Measurements from ENCODE around the gene RSPO1. TPM values are rescaled to one million over a fixed set of nuclear protein-coding genes. Genes with fewer than 3 reads are reported as not detected.

The RSPO1 gene
- total and polyA plus RNA-seq, 3 donors from 2014 or later: 0.16 to 5.0 (median 0.25) TPM

DNA sequence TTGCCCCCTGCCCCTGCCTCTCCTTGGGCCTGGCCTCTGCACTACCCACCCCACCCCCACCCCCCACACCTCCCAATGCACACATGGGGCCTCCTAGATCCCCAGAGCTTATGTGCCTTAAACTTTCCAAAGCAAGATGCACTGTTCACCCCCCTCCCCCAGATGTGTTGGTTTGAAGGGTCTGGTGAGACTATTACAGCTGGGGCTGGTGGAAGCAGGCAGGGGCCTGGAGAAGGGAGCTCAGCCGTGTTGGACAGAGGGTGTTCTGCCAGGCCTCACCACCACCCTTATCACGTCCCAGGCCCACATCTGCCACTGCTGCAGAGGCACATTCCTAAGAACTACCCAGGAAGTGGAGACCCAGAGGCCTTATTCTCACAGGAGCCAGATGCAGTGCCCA is 18.3 kb upstream of the RSPO1 start:
- H3K36me3 ChIP-seq (ENCODE audit: low read depth, missing control alignments): no peaks in the 10 kb centered on the region
- no peaks in the 10 kb centered on the region for H3K4me1 ChIP-seq
- H3K9me3 ChIP-seq: no peaks in the 10 kb centered on the region
- no peak for TF ChIP-seq POLR2A (IDR thresholded peaks at IDR 0.05)
- TF ChIP-seq, protein P1, sequence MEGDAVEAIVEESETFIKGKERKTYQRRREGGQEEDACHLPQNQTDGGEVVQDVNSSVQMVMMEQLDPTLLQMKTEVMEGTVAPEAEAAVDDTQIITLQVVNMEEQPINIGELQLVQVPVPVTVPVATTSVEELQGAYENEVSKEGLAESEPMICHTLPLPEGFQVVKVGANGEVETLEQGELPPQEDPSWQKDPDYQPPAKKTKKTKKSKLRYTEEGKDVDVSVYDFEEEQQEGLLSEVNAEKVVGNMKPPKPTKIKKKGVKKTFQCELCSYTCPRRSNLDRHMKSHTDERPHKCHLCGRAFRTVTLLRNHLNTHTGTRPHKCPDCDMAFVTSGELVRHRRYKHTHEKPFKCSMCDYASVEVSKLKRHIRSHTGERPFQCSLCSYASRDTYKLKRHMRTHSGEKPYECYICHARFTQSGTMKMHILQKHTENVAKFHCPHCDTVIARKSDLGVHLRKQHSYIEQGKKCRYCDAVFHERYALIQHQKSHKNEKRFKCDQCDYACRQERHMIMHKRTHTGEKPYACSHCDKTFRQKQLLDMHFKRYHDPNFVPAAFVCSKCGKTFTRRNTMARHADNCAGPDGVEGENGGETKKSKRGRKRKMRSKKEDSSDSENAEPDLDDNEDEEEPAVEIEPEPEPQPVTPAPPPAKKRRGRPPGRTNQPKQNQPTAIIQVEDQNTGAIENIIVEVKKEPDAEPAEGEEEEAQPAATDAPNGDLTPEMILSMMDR (IDR thresholded peaks at IDR 0.05): no peak
- DNase-seq: no peak
- no peak overlapping the region for H3K4me3 ChIP-seq
- H3K27me3 ChIP-seq: no peaks in the 10 kb centered on the region
- no peak overlapping the region for H3K27ac ChIP-seq
- intact Hi-C loops (cut with DNase I; ENCODE audit: low total_unique reads): no loop called here
- 68 to 79% methylated on average over 2 of the region's 2 CpGs for WGBS, 2 donors

DNA sequence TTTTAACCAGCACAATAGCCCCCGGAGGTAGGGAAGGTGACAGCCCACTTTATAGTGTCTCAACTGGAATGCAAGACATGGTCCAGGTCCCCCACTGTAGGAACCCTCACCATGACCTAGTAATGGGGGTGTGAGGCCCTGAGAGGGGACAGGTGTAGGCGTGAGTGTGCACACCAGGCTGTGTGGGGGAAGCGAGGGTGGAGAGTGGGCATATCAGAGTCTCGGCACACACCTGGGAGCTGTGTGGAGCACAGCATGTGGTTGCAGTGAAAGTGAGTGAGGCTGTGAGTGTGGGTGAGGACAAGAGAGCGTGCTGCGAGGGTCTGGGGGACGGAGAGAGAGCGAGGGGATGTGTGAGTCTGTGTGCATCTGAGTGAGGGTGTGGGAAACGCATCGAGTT is 17.1 kb upstream of the RSPO1 start:
- Histone ChIP-seq H3K4me1 (no peaks in the 10 kb centered on the region), H3K9me3 (no peaks in the 10 kb centered on the region), H3K36me3 (ENCODE audit: low read depth, missing control alignments) (no peaks in the 10 kb centered on the region), H3K27ac (no peak overlapping the region), H3K4me3 (no peak overlapping the region), H3K27me3 (no peaks in the 10 kb centered on the region)
- DNase-seq: no peak
- intact Hi-C loops (cut with DNase I; ENCODE audit: low total_unique reads): no loop called here
- TF ChIP-seq POLR2A (IDR thresholded peaks at IDR 0.05): no peak
- TF ChIP-seq, protein P1 (IDR thresholded peaks at IDR 0.05): no peak
- WGBS, 2 donors: 75 to 80% methylated on average over 10 of the region's 10 CpGs

- no peaks in the 10 kb centered on the region for H3K4me1 ChIP-seq
- no peaks in the 10 kb centered on the region for H3K27me3 ChIP-seq
- H3K27ac ChIP-seq: no peak overlapping the region
- no peak for TF ChIP-seq POLR2A (IDR thresholded peaks at IDR 0.05)
- TF ChIP-seq, protein P1 (IDR thresholded peaks at IDR 0.05): no peak
- intact Hi-C loops (cut with DNase I; ENCODE audit: low total_unique reads): no loop called here
- 83 to 91% methylated on average over 4 to 5 of the region's 5 CpGs for WGBS, 2 donors
- no peak overlapping the region for H3K4me3 ChIP-seq
- H3K9me3 ChIP-seq: no peaks in the 10 kb centered on the region
- no peaks in the 10 kb centered on the region for H3K36me3 ChIP-seq (ENCODE audit: low read depth, missing control alignments)
- DNase-seq: no peak
Measured at GRCh38 chr1:37650721-37651120, 16.0 kb upstream of the RSPO1 start.

DNA sequence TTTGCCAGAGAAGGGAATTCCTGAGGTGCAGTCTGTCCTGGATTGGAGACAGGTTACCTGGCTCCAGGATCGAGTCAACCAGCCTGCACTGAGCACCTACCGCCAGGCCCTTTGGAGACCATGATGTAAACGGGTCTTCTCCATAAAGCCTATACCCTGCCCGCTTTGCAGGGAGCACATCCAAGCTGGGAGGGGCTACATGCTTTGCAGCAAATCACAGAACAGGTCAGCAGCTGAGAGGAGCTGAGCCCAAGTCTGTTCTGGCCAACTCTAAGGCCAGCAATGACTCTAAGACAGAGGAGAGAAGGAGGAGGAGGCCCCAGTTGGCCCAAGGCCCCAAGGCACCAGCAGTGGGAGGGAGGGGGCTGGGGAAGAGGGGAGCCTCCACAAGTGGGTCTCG is 15.5 kb upstream of the RSPO1 start:
- TF ChIP-seq, protein P1 (IDR thresholded peaks at IDR 0.05): no peak
- no peak for TF ChIP-seq POLR2A (IDR thresholded peaks at IDR 0.05)
- H3K4me1 ChIP-seq: no peaks in the 10 kb centered on the region
- intact Hi-C loops (cut with DNase I; ENCODE audit: low total_unique reads): no loop called here
- H3K27ac ChIP-seq: no peak overlapping the region
- H3K9me3 ChIP-seq: no peaks in the 10 kb centered on the region
- H3K4me3 ChIP-seq: no peak overlapping the region
- no peak for DNase-seq
- WGBS, 2 donors: 53 to 59% methylated on average over 5 of the region's 5 CpGs
- H3K27me3 ChIP-seq: no peaks in the 10 kb centered on the region
- no peaks in the 10 kb centered on the region for H3K36me3 ChIP-seq (ENCODE audit: low read depth, missing control alignments)

- no peak overlapping the region for H3K4me3 ChIP-seq
- no peak overlapping the region for H3K27ac ChIP-seq
- no peaks in the 10 kb centered on the region for H3K36me3 ChIP-seq (ENCODE audit: low read depth, missing control alignments)
- H3K4me1 ChIP-seq: no peaks in the 10 kb centered on the region
- H3K27me3 ChIP-seq: no peaks in the 10 kb centered on the region
- no peak for TF ChIP-seq POLR2A (IDR thresholded peaks at IDR 0.05)
- TF ChIP-seq, protein P1 (IDR thresholded peaks at IDR 0.05): no peak
- intact Hi-C loops (cut with DNase I; ENCODE audit: low total_unique reads): no loop called here
- DNase-seq: no peak
- no peaks in the 10 kb centered on the region for H3K9me3 ChIP-seq
- 89 to 91% methylated on average over 7 of the region's 7 CpGs for WGBS, 2 donors
Measured at GRCh38 chr1:37647281-37647680, 12.6 kb upstream of the RSPO1 start.

Data from testis (tissue), 3 donors.